Fibroblast of skin of back (primary cell): Measurements from ENCODE around the gene OR4F17. TPM values are rescaled to one million over a fixed set of nuclear protein-coding genes. Genes with fewer than 3 reads are reported as not detected.
"Not testable (repeated sequence)": the region's sequence is repeated elsewhere in the genome, so short reads cannot be mapped to it uniquely, and the experiment has no call there.

Experiments used
- DNase-seq: peaks from one replicate; pipeline ENCODE4 v3.0.0-alpha.2; 2013
- polyA plus RNA-seq, 2 experiments: library from polyadenylated mRNA; unstranded; fragments of 120-200 nt; gene quantifications; one replicate each; pipeline ENCODE4 v1.2.1, GENCODE V29; 2013; ENCODE audit not compliant: insufficient read length in 2 of 2

The OR4F17 gene
- polyA plus RNA-seq (2013, experiment 1 of 2; ENCODE audit: insufficient read length) = not detected
- not detected for polyA plus RNA-seq (2013, experiment 2 of 2; ENCODE audit: insufficient read length)

GRCh38 chr19:106804-107203, at the start of gene OR4F17:
Gene OR4F17, plus strand, starts transcription at chr19:107104. Its CDS starts 3,575 bp downstream, at chr19:110679.
- DNase-seq = not testable (repeated sequence)

- DNase-seq = not testable (repeated sequence)
These were observed 36.1 kb upstream of the OR4F17 start for GRCh38 chr19:70793-71192.

GRCh38 chr19:82864-83263, 24.0 kb upstream of the OR4F17 start:
- DNase-seq = not testable (repeated sequence)

GRCh38 chr19:83626-84025, 23.3 kb upstream of the OR4F17 start:
- DNase-seq = not testable (repeated sequence)

GRCh38 chr19:90678-91077, 16.2 kb upstream of the OR4F17 start:
- DNase-seq = not testable (repeated sequence)

- DNase-seq = not testable (repeated sequence)
These were observed 12.1 kb upstream of the OR4F17 start for GRCh38 chr19:94794-95193.

- DNase-seq = not testable (repeated sequence)
These were observed 9.3 kb upstream of the OR4F17 start for GRCh38 chr19:97647-98046.

GRCh38 chr19:120443-121140, 13.7 kb downstream of the OR4F17 start:
- not testable (repeated sequence) for DNase-seq
